Kidney (tissue), 14 donors: ENCODE data around the gene CA12. TPM values are rescaled to one million over a fixed set of nuclear protein-coding genes. Genes with fewer than 3 reads are reported as not detected.

Source experiments
- DNase-seq, 5 donors: peaks; one replicate each; pipeline ENCODE4 v3.0.0-alpha.2; 2013 to 2020
- FAIRE-seq: peaks from 2 replicates; lab custom pipeline; 2012; peaks lifted over from hg19 to GRCh38; lab: Jason Lieb, UNC
- H3K27ac ChIP-seq, 2 donors: one replicate each; pipeline ENCODE4 v1.7.0; 2013; ENCODE audit warnings: low read depth in 2 of 2, low read length in 2 of 2, inconsistent platforms in 1 of 2
- H3K27me3 ChIP-seq: one replicate; pipeline ENCODE4 v1.7.1; 2013; ENCODE audit warnings: low read length, inconsistent platforms; ENCODE audit not compliant: control insufficient read depth, insufficient read depth
- H3K36me3 ChIP-seq, 3 donors: one replicate each; pipeline versions ENCODE4 v1.7.0 to v1.7.1; 2013; ENCODE audit warnings: low read length in 3 of 3, control low read depth in 1 of 3, inconsistent platforms in 1 of 3; ENCODE audit not compliant: insufficient read depth in 3 of 3, control insufficient read depth in 2 of 3
- H3K4me1 ChIP-seq, 3 donors: one replicate each; pipeline versions ENCODE4 v1.7.0 to v1.7.1; 2013; ENCODE audit warnings: low read length in 3 of 3, inconsistent platforms in 1 of 3, low read depth in 1 of 3; ENCODE audit not compliant: control insufficient read depth in 2 of 3, insufficient read depth in 2 of 3
- H3K4me3 ChIP-seq, 3 donors: one replicate each; pipeline versions ENCODE4 v1.7.0 to v1.8.1; 2013; ENCODE audit warnings: low read length in 3 of 3, control low read depth in 1 of 3, inconsistent platforms in 1 of 3
- H3K9ac ChIP-seq, 3 donors: one replicate each; pipeline versions ENCODE4 v1.7.0 to v1.7.1; 2013; ENCODE audit warnings: low read length in 3 of 3, control low read depth in 1 of 3, inconsistent platforms in 1 of 3
- H3K9me3 ChIP-seq, 3 donors: one replicate each; pipeline versions ENCODE4 v1.7.0 to v1.7.1; 2013; ENCODE audit warnings: low read length in 3 of 3, control low read depth in 1 of 3, inconsistent platforms in 1 of 3; ENCODE audit not compliant: control insufficient read depth in 2 of 3, insufficient read depth in 1 of 3
- CTCF ChIP-seq: IDR thresholded peaks from 3 replicates; pipeline ENCODE4 v1.5.1; 2012; ENCODE audit warnings: mild to moderate bottlenecking, moderate library complexity, borderline replicate concordance; ENCODE audit not compliant: insufficient read depth; ENCODE audit errors: extremely low read depth
- intact Hi-C: fragments of 100-400 bp; cut with DNase I; formaldehyde crosslinking; loops from one replicate; pipeline ENCODE4 v1.11.1; 2022
- polyA plus RNA-seq: library from polyadenylated mRNA; stranded (reverse); fragments of 350-450 nt; fragmentation: Illumina TruSeq; extraction: RNeasy Lipid Tissue Mini Kit (QIAGEN cat#74804); gene quantifications from one replicate; pipeline ENCODE4 v1.2.3, GENCODE V29; 2014; ENCODE audit warnings: low read depth, low replicate concordance; ENCODE audit not compliant: insufficient read depth
- total RNA-seq: library from RNA; stranded (reverse); fragmentation: NEBNext Ultra II Directional; extraction: Animal tissue kit (Norgen Biotek cat#: 25700); gene quantifications from one replicate; pipeline ENCODE4 v1.2.1, GENCODE V29; 2021
- donor health status: control.
- donor health status: control.
- donor health status: control.
- donor health status: control.
- donor health status: control.
- donor health status: DM: yes; HTN: yes; CAD: no.
- donor health status: Normal renal cell carcinoma (clear cell type).

The CA12 gene
- total and polyA plus RNA-seq, 2 donors from 2014 or later = 237 to 242 TPM

GRCh38 chr15:63402498-63403253, 21.0 kb upstream of the CA12 start:
- intact Hi-C loops = no loop called here
- Histone ChIP-seq H3K9me3 (no peaks in the 10 kb centered on the region), H3K27me3 (no peaks in the 10 kb centered on the region), H3K36me3 (no peaks in the 10 kb centered on the region), H3K4me3 (peak overlapping the region in 1 of 3 donors; percentile 4), H3K27ac (no peak overlapping the region), H3K9ac (no peak overlapping the region), H3K4me1 (no peaks in the 10 kb centered on the region)
- FAIRE-seq (no peak), DNase-seq (peak in 2 of 5 donors; percentile 78)
- peak; percentile 66 for TF ChIP-seq CTCF

DNA sequence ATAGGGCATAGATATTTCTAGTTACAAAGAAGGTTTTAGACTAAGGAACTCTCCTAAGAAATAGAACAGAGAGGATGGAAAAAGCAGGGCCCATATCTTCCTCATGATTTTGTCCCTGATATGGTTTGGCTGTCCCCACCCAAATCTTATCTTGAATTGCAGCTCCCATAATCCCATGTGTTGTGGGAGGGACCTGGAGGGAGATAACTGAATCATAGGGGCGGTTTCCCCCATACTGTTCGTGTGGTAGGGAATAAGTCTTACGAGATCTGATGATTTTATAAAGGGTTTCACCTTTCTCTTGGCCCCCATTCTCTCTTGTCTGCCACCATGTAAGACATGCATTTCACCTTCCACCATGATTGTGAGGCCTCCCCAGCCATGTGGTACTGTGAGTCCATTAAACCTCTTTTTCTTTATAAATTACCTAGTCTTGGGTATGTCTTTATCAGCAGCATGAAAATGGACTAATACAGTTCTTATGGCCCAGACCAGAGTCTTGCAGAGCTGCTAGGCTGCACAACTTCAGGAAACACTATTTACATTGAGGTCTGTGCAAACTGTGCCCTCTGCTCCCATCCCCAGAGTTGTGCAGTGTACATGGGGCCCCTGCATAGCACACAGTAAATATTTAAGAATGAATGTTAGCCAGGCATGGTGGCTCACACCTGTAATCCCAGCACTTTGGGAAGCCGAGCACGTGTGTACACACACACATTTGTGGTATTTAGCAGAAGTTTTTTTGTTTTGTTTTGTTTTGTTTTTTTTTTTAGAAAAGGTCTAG, 20.3 kb upstream of the CA12 start:
- H3K27me3 ChIP-seq = no peaks in the 10 kb centered on the region
- DNase-seq = no peak
- H3K4me1 ChIP-seq = no peaks in the 10 kb centered on the region
- no peak overlapping the region for H3K9ac ChIP-seq
- H3K27ac ChIP-seq = no peak overlapping the region
- H3K4me3 ChIP-seq = no peak overlapping the region
- no peak for TF ChIP-seq CTCF
- H3K36me3 ChIP-seq = no peaks in the 10 kb centered on the region
- no peaks in the 10 kb centered on the region for H3K9me3 ChIP-seq
- FAIRE-seq = no peak
- intact Hi-C loops = no loop called here

DNA sequence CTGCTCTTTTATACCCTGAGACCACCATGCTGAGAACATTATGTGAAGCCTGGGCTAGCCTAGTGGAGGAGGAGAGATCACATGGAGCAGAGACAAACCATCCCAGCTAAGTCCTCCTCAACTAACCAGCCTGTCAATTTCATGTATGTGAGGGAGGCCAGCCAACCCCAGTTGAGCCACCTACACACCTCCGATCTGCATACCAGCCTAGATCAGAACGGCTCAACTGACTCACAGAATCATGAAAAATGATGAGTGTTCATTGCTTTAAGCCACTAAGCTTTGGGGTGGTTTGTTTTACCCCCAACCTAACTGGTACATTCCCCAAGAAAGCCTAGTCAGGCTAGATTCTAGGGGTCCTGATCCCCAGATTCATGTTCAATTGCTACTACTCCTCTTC, 19.4 kb upstream of the CA12 start:
- Histone ChIP-seq H3K27me3 (no peaks in the 10 kb centered on the region), H3K9ac (no peak overlapping the region), H3K27ac (no peak overlapping the region), H3K4me3 (no peak overlapping the region), H3K36me3 (no peaks in the 10 kb centered on the region), H3K9me3 (no peaks in the 10 kb centered on the region), H3K4me1 (peaks cover 0 to 3% (median 0%) of the 10 kb centered on the region in 3 donors)
- TF ChIP-seq CTCF = no peak
- DNase-seq (no peak), FAIRE-seq (no peak)
- intact Hi-C loops = no loop called here
